K562 (cell line): Measurements from ENCODE around the gene RPL27. TPM values are rescaled to one million over a fixed set of nuclear protein-coding genes. Genes with fewer than 3 reads are reported as not detected.

Experiments
- BMI1 ChIP-seq: fragments of 150-350 bp; IDR thresholded peaks from 2 replicates; pipeline ENCODE4 v1.6.1; 2014; ENCODE audit warnings: low read length
- BRF1 ChIP-seq: IDR thresholded peaks from 3 replicates; pipeline ENCODE4 v1.6.1; 2011; ENCODE audit warnings: borderline replicate concordance, mild to moderate bottlenecking; ENCODE audit not compliant: insufficient read length; ENCODE audit errors: extremely low read depth
- FOXA1 ChIP-seq: fragments of 450-650 bp; IDR thresholded peaks from 2 replicates; pipeline ENCODE4 v1.6.1; 2016; ENCODE audit warnings: mild to moderate bottlenecking, borderline replicate concordance
- GABPA ChIP-seq: fragments of 200-800 bp; sonication (Bioruptor generic); conservative IDR thresholded peaks from 2 replicates; pipeline ENCODE4 v1.6.1; 2016; ENCODE audit warnings: low read depth, missing genetic modification characterization, missing compliant biosample characterization
- HNRNPH1 ChIP-seq: fragments of 200-400 bp; formaldehyde crosslinking; optimal IDR thresholded peaks from 2 replicates; pipeline ENCODE3; 2017; ENCODE audit warnings: low read depth, mild to moderate bottlenecking, low read length, moderate library complexity
- KHSRP ChIP-seq: fragments of 450-650 bp; IDR thresholded peaks from 2 replicates; pipeline ENCODE4 v1.6.1; 2017
- MAZ ChIP-seq, 2 experiments: fragments of 450-650 bp in 1 of 2; sonication (generic) in 1 of 2; formaldehyde crosslinking; IDR thresholded peaks in 1 of 2; conservative IDR thresholded peaks in 1 of 2; 2 replicates each; pipeline versions ENCODE4 v1.4.0 to v1.5.0; 2020; ENCODE audit warnings: mild to moderate bottlenecking in 1 of 2, missing genetic modification reagents in 1 of 2
- NCOR1 ChIP-seq: fragments of 450-650 bp; IDR thresholded peaks from 2 replicates; pipeline ENCODE4 v1.6.1; 2016; ENCODE audit warnings: mild to moderate bottlenecking, moderate library complexity
- NUFIP1 ChIP-seq: fragments of 450-650 bp; IDR thresholded peaks from 2 replicates; pipeline ENCODE4 v1.6.1; 2018; ENCODE audit not compliant: partially characterized antibody
- RBM14 ChIP-seq: fragments of 200-400 bp; formaldehyde crosslinking; IDR thresholded peaks from 2 replicates; pipeline ENCODE4 v1.6.1; 2018; ENCODE audit warnings: low read depth, mild to moderate bottlenecking, low read length, moderate library complexity, borderline replicate concordance; ENCODE audit not compliant: insufficient read depth
- SMAD2 ChIP-seq: fragments of 150-350 bp; IDR thresholded peaks from 2 replicates; pipeline ENCODE4 v1.6.1; 2014; ENCODE audit warnings: low read depth, mild to moderate bottlenecking, low read length
- SMAD4 ChIP-seq: fragments of 250-450 bp; sonication (Bioruptor Pico); conservative IDR thresholded peaks from 2 replicates; pipeline ENCODE4 v1.8.0; 2021; ENCODE audit warnings: inconsistent platforms, mild to moderate bottlenecking, moderate library complexity
- SPI1 ChIP-seq: IDR thresholded peaks from 2 replicates; pipeline ENCODE4 v1.6.1; 2011; ENCODE audit warnings: low read depth, low read length, control low read depth, borderline replicate concordance
- TCFL5 ChIP-seq: fragments of 250-450 bp; sonication (Bioruptor Pico); conservative IDR thresholded peaks from 2 replicates; pipeline ENCODE4 v1.6.1; 2021; ENCODE audit warnings: mild to moderate bottlenecking, moderate library complexity, matching md5 sums
- ZBTB7A ChIP-seq: IDR thresholded peaks from 2 replicates; pipeline ENCODE4 v1.6.1; 2011; ENCODE audit warnings: low read depth, mild to moderate bottlenecking, low read length, moderate library complexity, borderline replicate concordance; ENCODE audit not compliant: control insufficient read depth
- ZNF408 ChIP-seq: fragments of 250-450 bp; sonication (Bioruptor Pico); IDR thresholded peaks from 2 replicates; pipeline ENCODE4 v1.4.0; 2020; ENCODE audit warnings: low read depth, mild to moderate bottlenecking, moderate library complexity
- polyA plus RNA-seq, 8 experiments: library from polyadenylated mRNA; depleted of rRNA in 4 of 8; stranded (reverse) in 5 of 8; unstranded in 3 of 8; fragments of >200 nt; fragmentation: Nextera tagmentation in 2 of 8; fragmentation: Illumina TruSeq in 1 of 8; extraction: Ambion mirVana in 2 of 8; extraction: Trizol in 1 of 8; gene quantifications; 2 replicates each; pipeline versions ENCODE4 v1.2.1 to v1.2.3, GENCODE V29; 2011 to 2014; ENCODE audit warnings: inconsistent platforms in 1 of 8, missing spikeins in 1 of 8
- total RNA-seq, 7 experiments: library from RNA; depleted of rRNA in 6 of 7; stranded (reverse); fragments of >200 nt in 6 of 7; fragmentation: Illumina TruSeq in 2 of 7; extraction: Trizol in 2 of 7; gene quantifications; 2 replicates each; pipeline versions ENCODE4 v1.2.1 to v1.2.3, GENCODE V29; 2011 to 2021; ENCODE audit warnings: low replicate concordance in 1 of 7
- TF ChIP-seq, protein P1 (sequence below): sonication (generic); formaldehyde crosslinking; IDR thresholded peaks from 2 replicates; pipeline ENCODE4 v1.8.0; 2022; ENCODE audit warnings: missing genetic modification reagents, mild to moderate bottlenecking, borderline replicate concordance
- TF ChIP-seq, protein P2 (sequence below): IDR thresholded peaks from 3 replicates; pipeline ENCODE4 v1.6.1; 2011; ENCODE audit warnings: borderline replicate concordance, mild to moderate bottlenecking; ENCODE audit not compliant: insufficient read length, insufficient read depth
- TF ChIP-seq, protein P3 (sequence below): sonication (generic); formaldehyde crosslinking; IDR thresholded peaks from 2 replicates; pipeline ENCODE4 v1.8.1; 2022; ENCODE audit warnings: missing genetic modification reagents
- TF ChIP-seq, protein P4 (sequence below), 2 experiments: fragments of 450-650 bp in 1 of 2; IDR thresholded peaks; 2 replicates each; pipeline ENCODE4 v1.6.1; 2011 to 2017; ENCODE audit warnings: low read depth in 2 of 2, antibody characterized with exemption in 1 of 2, borderline replicate concordance in 1 of 2, low read length in 1 of 2, mild to moderate bottlenecking in 1 of 2, mixed read lengths in 1 of 2; ENCODE audit not compliant: control insufficient read depth in 1 of 2
- TF ChIP-seq, protein P5 (sequence below): sonication (generic); formaldehyde crosslinking; IDR thresholded peaks from 2 replicates; pipeline ENCODE4 v1.8.1; 2022; ENCODE audit warnings: missing genetic modification reagents

Gene RPL27
- total and polyA plus RNA-seq, 9 of the 15 experiments (the other 6 are each of a cell fraction or from before 2014, with no cell fraction given): 1,539 to 6,155 (median 3,710) TPM

DNA sequence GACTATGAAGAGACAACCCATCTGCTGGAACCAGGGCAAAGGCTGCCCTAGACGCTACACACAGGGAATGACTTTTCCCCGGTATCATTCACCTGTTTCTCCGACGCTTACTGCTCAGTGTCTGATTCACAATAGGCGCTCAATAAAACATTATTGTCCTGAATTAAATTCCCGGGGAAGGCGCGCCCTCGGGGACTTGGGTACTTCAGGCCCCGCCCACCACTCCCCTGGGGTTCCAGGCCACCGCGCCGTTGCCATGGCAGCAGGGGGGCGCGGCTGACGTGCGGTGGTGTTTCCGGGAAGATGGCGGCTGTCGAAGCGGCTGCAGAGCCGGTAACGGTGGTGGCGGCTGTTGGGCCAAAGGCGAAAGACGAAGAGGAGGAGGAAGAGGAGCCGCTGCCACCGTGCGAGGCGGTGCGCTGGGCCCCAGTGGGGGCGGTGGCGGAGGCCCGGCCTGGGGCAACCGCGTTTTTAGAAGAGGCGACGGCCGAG lies 17.9 kb upstream of the RPL27 start, which contains the start of gene RUNDC1 (continued):
- TF ChIP-seq, protein P1, sequence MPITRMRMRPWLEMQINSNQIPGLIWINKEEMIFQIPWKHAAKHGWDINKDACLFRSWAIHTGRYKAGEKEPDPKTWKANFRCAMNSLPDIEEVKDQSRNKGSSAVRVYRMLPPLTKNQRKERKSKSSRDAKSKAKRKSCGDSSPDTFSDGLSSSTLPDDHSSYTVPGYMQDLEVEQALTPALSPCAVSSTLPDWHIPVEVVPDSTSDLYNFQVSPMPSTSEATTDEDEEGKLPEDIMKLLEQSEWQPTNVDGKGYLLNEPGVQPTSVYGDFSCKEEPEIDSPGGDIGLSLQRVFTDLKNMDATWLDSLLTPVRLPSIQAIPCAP (CRISPR knock-in tag): no peak
- TF ChIP-seq, protein P2, sequence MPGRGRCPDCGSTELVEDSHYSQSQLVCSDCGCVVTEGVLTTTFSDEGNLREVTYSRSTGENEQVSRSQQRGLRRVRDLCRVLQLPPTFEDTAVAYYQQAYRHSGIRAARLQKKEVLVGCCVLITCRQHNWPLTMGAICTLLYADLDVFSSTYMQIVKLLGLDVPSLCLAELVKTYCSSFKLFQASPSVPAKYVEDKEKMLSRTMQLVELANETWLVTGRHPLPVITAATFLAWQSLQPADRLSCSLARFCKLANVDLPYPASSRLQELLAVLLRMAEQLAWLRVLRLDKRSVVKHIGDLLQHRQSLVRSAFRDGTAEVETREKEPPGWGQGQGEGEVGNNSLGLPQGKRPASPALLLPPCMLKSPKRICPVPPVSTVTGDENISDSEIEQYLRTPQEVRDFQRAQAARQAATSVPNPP: no peak
- no peak for TF ChIP-seq RBM14
- no peak for TF ChIP-seq TCFL5 (CRISPR knock-in tag)
- peak; percentile 39 to 45; a peak in 2 of 4 replicates for TF ChIP-seq MAZ (CRISPR knock-in tag; conservative IDR thresholded peaks at IDR 0.05 in 1 of 2, IDR thresholded peaks at IDR 0.05 in 1 of 2)
- no peak for TF ChIP-seq FOXA1
- TF ChIP-seq GABPA (tag): peak; percentile 80
- TF ChIP-seq ZBTB7A: no peak; the same call in 1 of the 2 replicates
- no peak for TF ChIP-seq HNRNPH1
- no peak for TF ChIP-seq BRF1
- peak; percentile 59 for TF ChIP-seq SMAD4 (CRISPR knock-in tag)
- no peak for TF ChIP-seq SMAD2
- TF ChIP-seq, protein P3, sequence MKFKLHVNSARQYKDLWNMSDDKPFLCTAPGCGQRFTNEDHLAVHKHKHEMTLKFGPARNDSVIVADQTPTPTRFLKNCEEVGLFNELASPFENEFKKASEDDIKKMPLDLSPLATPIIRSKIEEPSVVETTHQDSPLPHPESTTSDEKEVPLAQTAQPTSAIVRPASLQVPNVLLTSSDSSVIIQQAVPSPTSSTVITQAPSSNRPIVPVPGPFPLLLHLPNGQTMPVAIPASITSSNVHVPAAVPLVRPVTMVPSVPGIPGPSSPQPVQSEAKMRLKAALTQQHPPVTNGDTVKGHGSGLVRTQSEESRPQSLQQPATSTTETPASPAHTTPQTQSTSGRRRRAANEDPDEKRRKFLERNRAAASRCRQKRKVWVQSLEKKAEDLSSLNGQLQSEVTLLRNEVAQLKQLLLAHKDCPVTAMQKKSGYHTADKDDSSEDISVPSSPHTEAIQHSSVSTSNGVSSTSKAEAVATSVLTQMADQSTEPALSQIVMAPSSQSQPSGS (CRISPR knock-in tag): no peak
- TF ChIP-seq NCOR1: no peak
- TF ChIP-seq ZNF408: no peak
- no peak for TF ChIP-seq KHSRP
- TF ChIP-seq, protein P4, sequence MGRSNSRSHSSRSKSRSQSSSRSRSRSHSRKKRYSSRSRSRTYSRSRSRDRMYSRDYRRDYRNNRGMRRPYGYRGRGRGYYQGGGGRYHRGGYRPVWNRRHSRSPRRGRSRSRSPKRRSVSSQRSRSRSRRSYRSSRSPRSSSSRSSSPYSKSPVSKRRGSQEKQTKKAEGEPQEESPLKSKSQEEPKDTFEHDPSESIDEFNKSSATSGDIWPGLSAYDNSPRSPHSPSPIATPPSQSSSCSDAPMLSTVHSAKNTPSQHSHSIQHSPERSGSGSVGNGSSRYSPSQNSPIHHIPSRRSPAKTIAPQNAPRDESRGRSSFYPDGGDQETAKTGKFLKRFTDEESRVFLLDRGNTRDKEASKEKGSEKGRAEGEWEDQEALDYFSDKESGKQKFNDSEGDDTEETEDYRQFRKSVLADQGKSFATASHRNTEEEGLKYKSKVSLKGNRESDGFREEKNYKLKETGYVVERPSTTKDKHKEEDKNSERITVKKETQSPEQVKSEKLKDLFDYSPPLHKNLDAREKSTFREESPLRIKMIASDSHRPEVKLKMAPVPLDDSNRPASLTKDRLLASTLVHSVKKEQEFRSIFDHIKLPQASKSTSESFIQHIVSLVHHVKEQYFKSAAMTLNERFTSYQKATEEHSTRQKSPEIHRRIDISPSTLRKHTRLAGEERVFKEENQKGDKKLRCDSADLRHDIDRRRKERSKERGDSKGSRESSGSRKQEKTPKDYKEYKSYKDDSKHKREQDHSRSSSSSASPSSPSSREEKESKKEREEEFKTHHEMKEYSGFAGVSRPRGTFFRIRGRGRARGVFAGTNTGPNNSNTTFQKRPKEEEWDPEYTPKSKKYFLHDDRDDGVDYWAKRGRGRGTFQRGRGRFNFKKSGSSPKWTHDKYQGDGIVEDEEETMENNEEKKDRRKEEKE (IDR thresholded peaks at IDR 0.05; ENCODE audit: borderline replicate concordance in 1 of 2, control insufficient read depth in 1 of 2, low read depth in 2 of 2, low read length in 1 of 2): no peak
- TF ChIP-seq NUFIP1: no peak
- peak; percentile 91 for TF ChIP-seq BMI1
- TF ChIP-seq, protein P5, sequence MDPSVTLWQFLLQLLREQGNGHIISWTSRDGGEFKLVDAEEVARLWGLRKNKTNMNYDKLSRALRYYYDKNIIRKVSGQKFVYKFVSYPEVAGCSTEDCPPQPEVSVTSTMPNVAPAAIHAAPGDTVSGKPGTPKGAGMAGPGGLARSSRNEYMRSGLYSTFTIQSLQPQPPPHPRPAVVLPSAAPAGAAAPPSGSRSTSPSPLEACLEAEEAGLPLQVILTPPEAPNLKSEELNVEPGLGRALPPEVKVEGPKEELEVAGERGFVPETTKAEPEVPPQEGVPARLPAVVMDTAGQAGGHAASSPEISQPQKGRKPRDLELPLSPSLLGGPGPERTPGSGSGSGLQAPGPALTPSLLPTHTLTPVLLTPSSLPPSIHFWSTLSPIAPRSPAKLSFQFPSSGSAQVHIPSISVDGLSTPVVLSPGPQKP (CRISPR knock-in tag): no peak
- no peak for TF ChIP-seq SPI1
